H9 (cell line): ENCODE data around the gene C1orf21. TPM values are rescaled to one million over a fixed set of nuclear protein-coding genes. Genes with fewer than 3 reads are reported as not detected.

Experiments used
- DNase-seq: peaks from one replicate; pipeline ENCODE4 v3.0.0-alpha.2; 2017
- H2AFZ ChIP-seq: one replicate; pipeline ENCODE4 v1.6.1; 2013; ENCODE audit warnings: mild to moderate bottlenecking, low read length, control low read depth, moderate library complexity
- H2AK5ac ChIP-seq: 2 replicates; pipeline ENCODE4 v1.6.1; 2013; ENCODE audit warnings: low read length, control low read depth, mixed read lengths; ENCODE audit not compliant: insufficient read length
- H2BK120ac ChIP-seq: one replicate; pipeline ENCODE4 v1.6.1; 2013; ENCODE audit warnings: low read depth, mild to moderate bottlenecking, low read length, control low read depth, inconsistent platforms; ENCODE audit not compliant: poor library complexity, severe bottlenecking
- H2BK12ac ChIP-seq: 2 replicates; pipeline ENCODE4 v1.6.1; 2013; ENCODE audit warnings: low read length, control low read depth, mixed read lengths, low read depth; ENCODE audit not compliant: insufficient read length
- H2BK15ac ChIP-seq: 2 replicates; pipeline ENCODE4 v1.6.1; 2013; ENCODE audit warnings: low read depth, low read length, control low read depth
- H2BK20ac ChIP-seq: one replicate; pipeline ENCODE4 v1.6.1; 2013; ENCODE audit warnings: low read depth, mild to moderate bottlenecking, low read length, control low read depth, inconsistent platforms; ENCODE audit not compliant: poor library complexity, severe bottlenecking
- H2BK5ac ChIP-seq: 2 replicates; pipeline ENCODE4 v1.6.1; 2013; ENCODE audit warnings: low read length, control low read depth, mixed read lengths; ENCODE audit not compliant: insufficient read length
- H3K14ac ChIP-seq: 2 replicates; pipeline ENCODE4 v1.6.1; 2013; ENCODE audit warnings: low read length, control low read depth; ENCODE audit not compliant: insufficient read depth
- H3K18ac ChIP-seq: 2 replicates; pipeline ENCODE4 v1.6.1; 2013; ENCODE audit warnings: low read depth, mild to moderate bottlenecking, mixed read lengths, low read length, control low read depth; ENCODE audit not compliant: insufficient read length
- H3K23ac ChIP-seq: 2 replicates; pipeline ENCODE4 v1.6.1; 2013; ENCODE audit warnings: low read length, control low read depth, mixed read lengths, low read depth; ENCODE audit not compliant: insufficient read length
- H3K23me2 ChIP-seq: 2 replicates; pipeline ENCODE4 v1.6.1; 2013; ENCODE audit warnings: low read depth, mild to moderate bottlenecking, mixed read lengths, low read length, control low read depth; ENCODE audit not compliant: insufficient read length, poor library complexity, severe bottlenecking
- H3K27ac ChIP-seq: 2 replicates; pipeline ENCODE4 v1.5.1; 2013; ENCODE audit warnings: low read length, control low read depth, mixed read lengths, low read depth; ENCODE audit not compliant: insufficient read length
- H3K27me3 ChIP-seq: 2 replicates; pipeline ENCODE4 v1.6.1; 2013; ENCODE audit warnings: low read length, control low read depth, inconsistent platforms; ENCODE audit not compliant: insufficient read depth
- H3K4ac ChIP-seq: 2 replicates; pipeline ENCODE4 v1.6.1; 2013; ENCODE audit warnings: low read depth, mild to moderate bottlenecking, control low read depth, inconsistent platforms, low read length, moderate library complexity
- H3K4me1 ChIP-seq: 2 replicates; pipeline ENCODE4 v1.6.1; 2013; ENCODE audit warnings: low read length, control low read depth, inconsistent platforms; ENCODE audit not compliant: insufficient read depth
- H3K4me2 ChIP-seq: 2 replicates; pipeline ENCODE4 v1.6.1; 2013; ENCODE audit warnings: low read length, control low read depth, mixed read lengths; ENCODE audit not compliant: insufficient read length, insufficient read depth
- H3K56ac ChIP-seq: 2 replicates; pipeline ENCODE4 v1.6.1; 2013; ENCODE audit warnings: low read depth, mild to moderate bottlenecking, mixed read lengths, low read length, control low read depth; ENCODE audit not compliant: insufficient read length
- H3K79me1 ChIP-seq: 2 replicates; pipeline ENCODE4 v1.6.1; 2013; ENCODE audit warnings: low read depth, mild to moderate bottlenecking, moderate library complexity, low read length, control low read depth, inconsistent platforms; ENCODE audit not compliant: insufficient read depth, poor library complexity, severe bottlenecking
- H3K79me2 ChIP-seq: 2 replicates; pipeline ENCODE4 v1.6.1; 2013; ENCODE audit warnings: low read length, control low read depth, inconsistent platforms; ENCODE audit not compliant: insufficient read depth
- H3K9ac ChIP-seq: 2 replicates; pipeline ENCODE4 v1.6.1; 2013; ENCODE audit warnings: low read length, control low read depth, mixed read lengths; ENCODE audit not compliant: insufficient read length; ENCODE audit errors: extremely low read depth
- H3K9me3 ChIP-seq: one replicate; pipeline ENCODE4 v1.6.1; 2013; ENCODE audit warnings: low read depth, low read length, inconsistent platforms; ENCODE audit not compliant: control insufficient read depth
- H3T11ph ChIP-seq: one replicate; pipeline ENCODE4 v1.6.1; 2013; ENCODE audit warnings: mild to moderate bottlenecking, low read length, control low read depth, inconsistent platforms
- H4K20me1 ChIP-seq: one replicate; pipeline ENCODE4 v1.6.1; 2013; ENCODE audit not compliant: control insufficient read depth, insufficient read length, insufficient read depth
- H4K5ac ChIP-seq: 2 replicates; pipeline ENCODE4 v1.6.1; 2013; ENCODE audit warnings: low read depth, mild to moderate bottlenecking, mixed read lengths, low read length, control low read depth; ENCODE audit not compliant: insufficient read length
- H4K8ac ChIP-seq: replicated peaks from 2 replicates; pipeline ENCODE4 v1.6.1; 2013; ENCODE audit warnings: low read length, control low read depth, mixed read lengths, low read depth; ENCODE audit not compliant: insufficient read length
- H4K91ac ChIP-seq: 2 replicates; pipeline ENCODE4 v1.6.1; 2013; ENCODE audit warnings: low read depth, mild to moderate bottlenecking, moderate library complexity, mixed read lengths, low read length, control low read depth; ENCODE audit not compliant: insufficient read length
- H3K27ac Mint-ChIP-seq, 3 experiments: 2 replicates in 2 of 3; 3 replicates in 1 of 3; pipeline ENCODE4 v1.8.0; 2020 to 2021; ENCODE audit warnings: mixed read lengths in 3 of 3, mild to moderate bottlenecking in 1 of 3, moderate library complexity in 1 of 3
- H3K27me3 Mint-ChIP-seq: 2 replicates; pipeline ENCODE4 v1.8.0; 2021; ENCODE audit warnings: low read depth, mild to moderate bottlenecking, moderate library complexity, mixed read lengths
- H3K36me3 Mint-ChIP-seq, 3 experiments: 2 replicates in 2 of 3; 3 replicates in 1 of 3; pipeline ENCODE4 v1.8.0; 2020 to 2021; ENCODE audit warnings: low read depth in 3 of 3, mixed read lengths in 3 of 3; ENCODE audit not compliant: insufficient read depth in 1 of 3
- H3K4me1 Mint-ChIP-seq, 2 experiments: 2 replicates each; pipeline ENCODE4 v1.8.0; 2020; ENCODE audit warnings: mixed read lengths in 2 of 2
- H3K4me3 Mint-ChIP-seq, 2 experiments: 2 replicates in 1 of 2; 3 replicates in 1 of 2; pipeline ENCODE4 v1.8.0; 2020 to 2021; ENCODE audit warnings: mild to moderate bottlenecking in 2 of 2, mixed read lengths in 2 of 2, moderate library complexity in 1 of 2
- H3K9me3 Mint-ChIP-seq, 2 experiments: 2 replicates in 1 of 2; 3 replicates in 1 of 2; pipeline ENCODE4 v1.8.0; 2020; ENCODE audit warnings: mild to moderate bottlenecking in 2 of 2, mixed read lengths in 2 of 2, moderate library complexity in 1 of 2
- WGBS: extraction: QIAGEN DNeasy Blood & Tissue Kit; methylation state at CpG from one replicate; pipeline ENCODE4 v1.1.7; 2013; ENCODE audit warnings: missing lambda C conversion rate, low lambda C conversion rate, mixed read lengths; ENCODE audit not compliant: insufficient read length; ENCODE audit errors: extremely low coverage; 5-methylcytosine and 5-hydroxymethylcytosine counted together
- total RNA-seq: library from RNA; stranded (reverse); gene quantifications from 2 replicates; pipeline ENCODE4 v1.2.1, GENCODE V29; 2021
- TF ChIP-seq, protein P1 (sequence below): fragments of 200-600 bp; sonication (generic); conservative IDR thresholded peaks from 3 replicates; pipeline ENCODE4 v1.8.0; 2021; ENCODE audit warnings: antibody characterized with exemption, mild to moderate bottlenecking

C1orf21 gene
- total RNA-seq, 1 experiment from 2014 or later = 36.0 TPM

DNA sequence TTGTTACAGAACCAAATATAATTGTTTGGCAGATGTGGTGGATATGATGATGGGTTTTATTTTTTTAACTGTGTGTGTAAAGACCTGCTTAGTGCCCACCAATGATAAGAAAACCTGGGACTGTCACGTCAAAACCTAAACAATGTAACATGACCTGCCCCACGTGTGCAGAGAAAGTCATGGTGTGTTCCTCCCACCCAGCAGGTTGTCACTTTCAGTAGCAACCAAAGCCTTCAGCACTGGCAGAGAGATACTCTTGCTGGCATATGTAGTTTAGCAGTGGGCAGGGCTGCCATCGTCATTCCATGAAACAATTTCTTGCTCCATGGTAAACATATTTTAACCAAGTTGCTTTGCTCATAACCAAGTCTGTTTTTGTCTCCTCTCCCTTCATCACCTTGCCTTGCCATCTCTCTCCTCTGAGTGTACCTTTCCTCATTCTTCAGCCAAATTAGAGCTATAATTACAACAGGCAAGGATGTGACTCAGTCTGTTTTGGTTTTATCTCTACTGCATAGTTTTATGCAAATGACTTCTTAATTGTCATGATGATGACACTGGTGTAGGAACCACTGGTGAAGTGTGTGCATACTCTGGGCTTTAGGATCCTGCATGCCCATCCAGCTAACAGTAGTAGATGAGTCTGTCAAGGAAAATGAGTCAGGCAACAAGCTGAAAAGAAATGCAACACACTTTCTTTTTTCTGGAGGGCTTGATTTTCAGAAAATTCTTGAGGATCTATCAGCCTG is 217.5 kb downstream of the C1orf21 start:
- H3K79me2 ChIP-seq = no peaks in the 10 kb centered on the region
- DNase-seq = no peak
- no peak overlapping the region for H3K18ac ChIP-seq
- H3K9ac ChIP-seq = no peak overlapping the region
- no peak overlapping the region for H4K5ac ChIP-seq
- H4K8ac ChIP-seq = no peak overlapping the region
- no peaks in the 10 kb centered on the region for H4K20me1 ChIP-seq
- H3K4me1 ChIP-seq = peaks cover 9% of the 10 kb centered on the region; the same call in 1 of the 2 replicates
- no peaks in the 10 kb centered on the region for H3K79me1 ChIP-seq
- Mint-ChIP-seq H3K27me3 (no peaks in the 10 kb centered on the region), H3K4me3 (no peak overlapping the region), H3K4me1 (peaks cover 19 to 20% of the 10 kb centered on the region in 2 experiments), H3K27ac (no peak overlapping the region; a peak in 2 of 7 replicates), H3K36me3 (peaks cover 0 to 14% (median 0%) of the 10 kb centered on the region in 3 experiments; a peak in 3 of 7 replicates), H3K9me3 (no peaks in the 10 kb centered on the region)
- no peak overlapping the region for H2AFZ ChIP-seq
- no peak overlapping the region for H3K27ac ChIP-seq
- no peak overlapping the region for H2AK5ac ChIP-seq
- no peak overlapping the region for H2BK5ac ChIP-seq
- no peak overlapping the region for H4K91ac ChIP-seq
- WGBS = no CpG with 5 or more reads among the region's 3 CpGs
- no peak overlapping the region for H3T11ph ChIP-seq
- H2BK12ac ChIP-seq = no peak overlapping the region
- no peak overlapping the region for H3K4ac ChIP-seq
- no peaks in the 10 kb centered on the region for H3K23me2 ChIP-seq
- H3K56ac ChIP-seq = no peak overlapping the region
- no peak overlapping the region for H2BK20ac ChIP-seq
- H3K9me3 ChIP-seq = no peaks in the 10 kb centered on the region
- H3K4me2 ChIP-seq = no peak overlapping the region
- no peaks in the 10 kb centered on the region for H3K27me3 ChIP-seq
- no peak overlapping the region for H2BK120ac ChIP-seq
- no peak overlapping the region for H2BK15ac ChIP-seq
- H3K14ac ChIP-seq = no peak overlapping the region
- TF ChIP-seq, protein P1, sequence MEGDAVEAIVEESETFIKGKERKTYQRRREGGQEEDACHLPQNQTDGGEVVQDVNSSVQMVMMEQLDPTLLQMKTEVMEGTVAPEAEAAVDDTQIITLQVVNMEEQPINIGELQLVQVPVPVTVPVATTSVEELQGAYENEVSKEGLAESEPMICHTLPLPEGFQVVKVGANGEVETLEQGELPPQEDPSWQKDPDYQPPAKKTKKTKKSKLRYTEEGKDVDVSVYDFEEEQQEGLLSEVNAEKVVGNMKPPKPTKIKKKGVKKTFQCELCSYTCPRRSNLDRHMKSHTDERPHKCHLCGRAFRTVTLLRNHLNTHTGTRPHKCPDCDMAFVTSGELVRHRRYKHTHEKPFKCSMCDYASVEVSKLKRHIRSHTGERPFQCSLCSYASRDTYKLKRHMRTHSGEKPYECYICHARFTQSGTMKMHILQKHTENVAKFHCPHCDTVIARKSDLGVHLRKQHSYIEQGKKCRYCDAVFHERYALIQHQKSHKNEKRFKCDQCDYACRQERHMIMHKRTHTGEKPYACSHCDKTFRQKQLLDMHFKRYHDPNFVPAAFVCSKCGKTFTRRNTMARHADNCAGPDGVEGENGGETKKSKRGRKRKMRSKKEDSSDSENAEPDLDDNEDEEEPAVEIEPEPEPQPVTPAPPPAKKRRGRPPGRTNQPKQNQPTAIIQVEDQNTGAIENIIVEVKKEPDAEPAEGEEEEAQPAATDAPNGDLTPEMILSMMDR = no peak
- H3K23ac ChIP-seq = no peak overlapping the region
